ENCODE results near the gene TBL3. TPM values are rescaled to one million over a fixed set of nuclear protein-coding genes. Genes with fewer than 3 reads are reported as not detected.

The TBL3 gene
- total and polyA plus RNA-seq, 9 of the 15 experiments (the other 6 are each of a cell fraction or from before 2014, with no cell fraction given): 0.97 to 117 (median 24.5) TPM

DNA sequence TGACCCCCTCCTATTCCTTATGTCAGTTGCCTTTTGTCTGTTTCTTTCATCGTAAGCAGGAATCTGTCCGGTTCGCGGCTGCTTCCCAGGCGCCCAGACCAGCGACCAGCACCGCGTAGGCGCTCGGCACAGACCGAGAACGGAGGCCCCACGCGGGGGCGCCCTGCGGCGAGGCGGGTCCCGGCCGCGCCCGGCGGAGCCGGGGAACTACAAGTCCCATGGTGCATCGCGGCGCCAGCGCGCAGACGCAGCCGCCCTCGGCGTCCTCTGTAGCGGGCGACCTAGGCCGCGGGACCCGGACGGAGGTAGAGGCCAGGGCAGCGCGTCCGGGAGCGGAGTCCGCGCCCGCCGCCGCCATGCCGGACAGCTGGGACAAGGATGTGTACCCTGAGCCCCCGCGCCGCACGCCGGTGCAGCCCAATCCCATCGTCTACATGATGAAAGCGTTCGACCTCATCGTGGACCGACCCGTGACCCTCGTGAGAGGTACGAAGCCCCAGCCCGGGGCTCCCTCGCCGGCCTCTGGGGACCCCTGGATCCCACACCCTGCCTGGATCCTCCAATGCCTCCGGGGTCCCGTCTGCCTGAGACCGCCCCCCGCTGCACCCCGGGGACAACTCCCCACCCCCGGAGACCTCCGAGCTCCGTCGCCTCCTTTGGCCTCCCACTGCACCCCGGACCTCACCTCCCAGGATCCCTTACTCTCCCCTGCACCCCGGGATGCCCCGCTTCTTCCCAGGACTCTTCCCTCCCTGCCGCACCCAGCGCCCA lies 12.4 kb upstream of the TBL3 start, which contains the start of gene NDUFB10 (continued):
- TF ChIP-seq, protein P1, sequence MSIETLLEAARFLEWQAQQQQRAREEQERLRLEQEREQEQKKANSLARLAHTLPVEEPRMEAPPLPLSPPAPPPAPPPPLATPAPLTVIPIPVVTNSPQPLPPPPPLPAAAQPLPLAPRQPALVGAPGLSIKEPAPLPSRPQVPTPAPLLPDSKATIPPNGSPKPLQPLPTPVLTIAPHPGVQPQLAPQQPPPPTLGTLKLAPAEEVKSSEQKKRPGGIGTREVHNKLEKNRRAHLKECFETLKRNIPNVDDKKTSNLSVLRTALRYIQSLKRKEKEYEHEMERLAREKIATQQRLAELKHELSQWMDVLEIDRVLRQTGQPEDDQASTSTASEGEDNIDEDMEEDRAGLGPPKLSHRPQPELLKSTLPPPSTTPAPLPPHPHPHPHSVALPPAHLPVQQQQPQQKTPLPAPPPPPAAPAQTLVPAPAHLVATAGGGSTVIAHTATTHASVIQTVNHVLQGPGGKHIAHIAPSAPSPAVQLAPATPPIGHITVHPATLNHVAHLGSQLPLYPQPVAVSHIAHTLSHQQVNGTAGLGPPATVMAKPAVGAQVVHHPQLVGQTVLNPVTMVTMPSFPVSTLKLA (conservative IDR thresholded peaks at IDR 0.05): peak in 1 of 2 experiments; percentile 82; a peak in 2 of 4 replicates
- TF ChIP-seq ZNF707 (CRISPR knock-in tag; conservative IDR thresholded peaks at IDR 0.05) (no peak), NRF1 (conservative IDR thresholded peaks at IDR 0.05 in 1 of 2, IDR thresholded peaks at IDR 0.05 in 1 of 2) (peak; percentile 93 to 94), BCL6 (CRISPR knock-in tag; IDR thresholded peaks at IDR 0.05) (no peak), ZNF197 (CRISPR knock-in tag; IDR thresholded peaks at IDR 0.05; ENCODE audit: low read depth) (0 out of 2 replicates have a peak, but pooled peaks have one; percentile 29), MCM3 (IDR thresholded peaks at IDR 0.05) (no peak), ZSCAN32 (CRISPR knock-in tag; IDR thresholded peaks at IDR 0.05) (0 out of 2 replicates have a peak, but pooled peaks have one; percentile 9), RB1 (IDR thresholded peaks at IDR 0.05; ENCODE audit: low read depth) (peak; percentile 98), SUPT5H (IDR thresholded peaks at IDR 0.05) (peak; percentile 85), RBM25 (IDR thresholded peaks at IDR 0.05; ENCODE audit: low read depth, low read length, severe bottlenecking) (peak; percentile 61), ATF7 (IDR thresholded peaks at IDR 0.05) (peak; percentile 78), MYC (IDR thresholded peaks at IDR 0.05; ENCODE audit: low read depth, low read length) (peak; percentile 70), MYC (CRISPR knock-in tag; IDR thresholded peaks at IDR 0.05; ENCODE audit: borderline replicate concordance, low read depth) (peak; percentile 55; the same call in 1 of the 2 replicates), KDM2B (CRISPR knock-in tag; IDR thresholded peaks at IDR 0.05) (no peak), SMARCA4 (IDR thresholded peaks at IDR 0.05) (no peak), KDM5B (IDR thresholded peaks at IDR 0.05; ENCODE audit: insufficient replicate concordance, low read depth, low read length) (peak; percentile 87)
- TF ChIP-seq, protein P2, sequence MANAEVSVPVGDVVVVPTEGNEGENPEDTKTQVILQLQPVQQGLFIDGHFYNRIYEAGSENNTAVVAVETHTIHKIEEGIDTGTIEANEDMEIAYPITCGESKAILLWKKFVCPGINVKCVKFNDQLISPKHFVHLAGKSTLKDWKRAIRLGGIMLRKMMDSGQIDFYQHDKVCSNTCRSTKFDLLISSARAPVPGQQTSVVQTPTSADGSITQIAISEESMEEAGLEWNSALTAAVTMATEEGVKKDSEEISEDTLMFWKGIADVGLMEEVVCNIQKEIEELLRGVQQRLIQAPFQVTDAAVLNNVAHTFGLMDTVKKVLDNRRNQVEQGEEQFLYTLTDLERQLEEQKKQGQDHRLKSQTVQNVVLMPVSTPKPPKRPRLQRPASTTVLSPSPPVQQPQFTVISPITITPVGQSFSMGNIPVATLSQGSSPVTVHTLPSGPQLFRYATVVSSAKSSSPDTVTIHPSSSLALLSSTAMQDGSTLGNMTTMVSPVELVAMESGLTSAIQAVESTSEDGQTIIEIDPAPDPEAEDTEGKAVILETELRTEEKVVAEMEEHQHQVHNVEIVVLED (CRISPR knock-in tag; IDR thresholded peaks at IDR 0.05): peak; percentile 89
- TF ChIP-seq, protein P3, sequence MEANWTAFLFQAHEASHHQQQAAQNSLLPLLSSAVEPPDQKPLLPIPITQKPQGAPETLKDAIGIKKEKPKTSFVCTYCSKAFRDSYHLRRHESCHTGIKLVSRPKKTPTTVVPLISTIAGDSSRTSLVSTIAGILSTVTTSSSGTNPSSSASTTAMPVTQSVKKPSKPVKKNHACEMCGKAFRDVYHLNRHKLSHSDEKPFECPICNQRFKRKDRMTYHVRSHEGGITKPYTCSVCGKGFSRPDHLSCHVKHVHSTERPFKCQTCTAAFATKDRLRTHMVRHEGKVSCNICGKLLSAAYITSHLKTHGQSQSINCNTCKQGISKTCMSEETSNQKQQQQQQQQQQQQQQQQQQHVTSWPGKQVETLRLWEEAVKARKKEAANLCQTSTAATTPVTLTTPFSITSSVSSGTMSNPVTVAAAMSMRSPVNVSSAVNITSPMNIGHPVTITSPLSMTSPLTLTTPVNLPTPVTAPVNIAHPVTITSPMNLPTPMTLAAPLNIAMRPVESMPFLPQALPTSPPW (CRISPR knock-in tag; IDR thresholded peaks at IDR 0.05): peak; percentile 52; the same call in 1 of the 2 replicates
- TF ChIP-seq, protein P4, sequence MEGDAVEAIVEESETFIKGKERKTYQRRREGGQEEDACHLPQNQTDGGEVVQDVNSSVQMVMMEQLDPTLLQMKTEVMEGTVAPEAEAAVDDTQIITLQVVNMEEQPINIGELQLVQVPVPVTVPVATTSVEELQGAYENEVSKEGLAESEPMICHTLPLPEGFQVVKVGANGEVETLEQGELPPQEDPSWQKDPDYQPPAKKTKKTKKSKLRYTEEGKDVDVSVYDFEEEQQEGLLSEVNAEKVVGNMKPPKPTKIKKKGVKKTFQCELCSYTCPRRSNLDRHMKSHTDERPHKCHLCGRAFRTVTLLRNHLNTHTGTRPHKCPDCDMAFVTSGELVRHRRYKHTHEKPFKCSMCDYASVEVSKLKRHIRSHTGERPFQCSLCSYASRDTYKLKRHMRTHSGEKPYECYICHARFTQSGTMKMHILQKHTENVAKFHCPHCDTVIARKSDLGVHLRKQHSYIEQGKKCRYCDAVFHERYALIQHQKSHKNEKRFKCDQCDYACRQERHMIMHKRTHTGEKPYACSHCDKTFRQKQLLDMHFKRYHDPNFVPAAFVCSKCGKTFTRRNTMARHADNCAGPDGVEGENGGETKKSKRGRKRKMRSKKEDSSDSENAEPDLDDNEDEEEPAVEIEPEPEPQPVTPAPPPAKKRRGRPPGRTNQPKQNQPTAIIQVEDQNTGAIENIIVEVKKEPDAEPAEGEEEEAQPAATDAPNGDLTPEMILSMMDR (IDR thresholded peaks at IDR 0.05 in 2 of 3, conservative IDR thresholded peaks at IDR 0.05 in 1 of 3; ENCODE audit: insufficient read depth in 2 of 3, low read depth in 1 of 3, low read length in 3 of 3): peak; percentile 80 to 82 (median 81)
- TF ChIP-seq, protein P5, sequence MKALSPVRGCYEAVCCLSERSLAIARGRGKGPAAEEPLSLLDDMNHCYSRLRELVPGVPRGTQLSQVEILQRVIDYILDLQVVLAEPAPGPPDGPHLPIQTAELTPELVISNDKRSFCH (CRISPR knock-in tag; IDR thresholded peaks at IDR 0.05): no peak
- TF ChIP-seq, protein P5 (tag; IDR thresholded peaks at IDR 0.05): 0 out of 2 replicates have a peak, but pooled peaks have one; percentile 61
